GM12873 (cell line): Measurements from ENCODE around the gene XPA.

ENCODE experiments used
- CTCF ChIP-seq: IDR thresholded peaks from 2 replicates; pipeline ENCODE4 v1.5.1; 2012; ENCODE audit warnings: low read depth, mild to moderate bottlenecking, moderate library complexity, low read length, control low read depth; ENCODE audit not compliant: insufficient read depth; ENCODE audit errors: missing control alignments

Gene XPA

DNA sequence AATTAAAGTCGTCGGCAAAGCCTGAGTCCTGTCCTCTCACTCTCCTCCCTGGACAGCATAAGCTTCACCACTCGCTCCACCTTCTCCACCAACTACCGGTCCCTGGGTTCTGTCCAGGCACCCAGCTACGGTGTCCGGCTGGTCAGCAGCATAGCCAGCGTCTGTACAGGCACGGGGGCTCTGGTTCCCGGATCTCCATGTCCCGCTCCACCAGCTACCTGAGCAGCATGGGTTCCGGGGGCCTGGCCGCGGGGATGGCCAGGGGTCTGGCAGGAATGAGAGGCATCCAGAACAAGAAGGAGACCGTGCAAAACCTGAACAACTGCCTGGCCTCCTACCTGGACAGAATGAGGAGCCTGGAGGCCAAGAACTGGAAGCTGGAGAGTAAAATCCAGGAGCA lies 1.7 kb upstream of the XPA start:
- TF ChIP-seq CTCF: no peak

DNA sequence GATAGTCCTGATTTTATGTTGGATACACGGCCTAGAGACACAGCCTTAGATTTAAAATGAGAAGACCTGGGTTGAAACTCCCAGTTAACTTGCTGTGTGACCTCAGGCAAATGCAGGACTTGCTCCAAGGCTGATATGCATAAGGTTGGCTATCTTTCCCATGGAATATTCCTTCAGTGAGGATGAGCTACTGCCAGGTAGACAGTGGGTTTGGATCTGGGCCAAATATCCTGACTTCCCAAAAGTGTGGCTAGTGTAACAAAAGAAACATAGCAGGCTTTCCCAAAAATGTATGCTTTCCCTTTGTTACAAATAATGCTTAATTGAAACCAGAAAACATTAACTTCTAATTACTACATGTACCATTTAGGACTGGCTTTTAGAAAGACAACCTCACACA lies 697 bp upstream of the XPA start:
- TF ChIP-seq CTCF: no peak

DNA sequence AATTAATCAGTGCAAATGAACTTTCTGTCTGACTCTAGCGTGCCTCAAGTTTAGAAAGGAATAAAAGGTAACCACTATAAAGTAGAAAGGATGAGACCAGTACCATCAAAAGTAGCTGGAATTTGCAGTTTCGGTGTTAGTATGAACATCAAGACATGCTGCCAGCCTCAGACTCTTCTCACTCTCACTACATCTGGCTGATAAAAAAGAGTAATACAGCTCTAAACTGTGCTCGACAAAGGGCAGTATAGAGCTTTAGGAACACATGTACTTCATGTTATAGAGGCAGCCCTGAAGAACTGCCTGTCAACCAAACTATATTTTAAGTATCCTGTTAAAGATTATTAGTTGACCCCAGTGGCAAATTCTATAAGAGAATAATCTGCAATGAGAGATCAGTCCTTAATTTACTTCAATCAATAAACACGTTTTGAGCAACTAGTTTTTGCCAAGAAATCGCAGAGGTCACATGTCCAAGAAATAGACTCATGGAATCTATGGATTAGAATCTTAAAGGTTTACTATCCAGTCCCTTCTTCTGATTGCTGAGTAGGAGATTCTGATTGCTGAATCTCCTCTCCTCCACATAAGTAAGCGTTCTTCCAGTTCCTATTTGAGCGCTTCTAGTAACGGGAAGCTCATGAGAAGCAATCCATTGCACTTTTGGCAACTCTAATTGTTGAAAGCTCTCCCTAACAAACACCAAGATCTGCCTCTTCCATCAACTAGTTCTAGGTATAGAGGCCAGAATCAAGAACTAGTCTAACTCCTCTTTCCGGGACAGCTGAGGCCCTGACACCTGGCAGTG lies 941 bp downstream of the XPA start:
- TF ChIP-seq CTCF: no peak

- no peak for TF ChIP-seq CTCF
These were observed 1.8 kb downstream of the XPA start for GRCh38 chr9:97695390-97695789.

DNA sequence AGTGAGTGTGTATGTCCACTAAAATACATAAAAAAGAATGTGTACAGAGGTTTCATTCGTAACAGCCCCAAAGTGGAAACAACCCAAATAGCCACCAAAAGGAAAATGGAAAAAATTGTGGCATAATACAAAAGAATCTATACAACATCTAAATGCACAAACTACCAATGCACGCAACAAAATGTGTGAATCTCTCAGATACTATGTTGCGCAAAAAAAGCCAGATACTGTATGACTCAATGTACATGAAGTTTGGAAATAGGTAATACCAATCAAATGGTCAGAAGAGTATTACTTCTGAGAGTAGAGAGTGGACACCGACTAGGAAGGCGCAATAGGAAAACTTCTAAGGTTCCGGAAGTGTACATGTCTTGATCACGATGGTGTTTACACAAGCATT lies 2.4 kb downstream of the XPA start:
- TF ChIP-seq CTCF: no peak

DNA sequence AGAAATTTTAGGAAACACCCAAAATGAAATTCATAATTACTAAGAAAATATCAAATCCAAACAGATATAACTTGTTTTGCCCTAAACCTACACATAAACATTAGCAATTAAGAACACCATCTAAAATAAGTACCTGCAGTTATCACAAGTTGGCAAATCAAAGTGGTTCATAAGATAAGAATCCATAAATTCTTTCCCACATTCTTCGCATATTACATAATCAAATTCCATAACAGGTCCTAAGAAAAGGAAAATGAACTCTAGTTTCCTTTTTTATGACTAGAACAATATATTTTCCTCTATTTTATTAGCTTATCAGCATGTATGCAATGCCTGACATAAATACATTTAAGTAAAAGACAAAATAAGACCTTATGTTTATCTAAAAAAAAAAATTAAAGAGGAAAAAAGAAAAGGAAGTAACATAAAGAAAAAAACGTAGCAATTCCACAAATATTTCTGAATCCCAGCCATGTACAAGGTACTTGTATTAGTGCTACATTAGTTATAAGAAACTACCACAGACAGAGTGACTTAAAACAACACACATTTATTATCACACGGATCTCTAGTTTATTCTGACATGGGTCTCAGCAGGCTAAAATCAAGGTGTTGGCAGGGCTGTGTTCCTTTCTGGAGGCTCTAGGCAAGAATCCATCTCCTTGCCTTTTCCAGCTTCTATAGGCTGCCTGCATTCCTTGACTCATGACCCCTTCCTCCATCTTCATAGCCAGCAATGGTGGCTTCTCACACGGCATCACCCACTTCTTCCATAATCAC lies 7.5 kb downstream of the XPA start:
- no peak for TF ChIP-seq CTCF

- TF ChIP-seq CTCF: no peak
These were observed 8.5 kb downstream of the XPA start for GRCh38 chr9:97688654-97689053.
